ENCODE data around the gene DYNLT2.
"Not testable (repeated sequence)": the region's sequence is repeated elsewhere in the genome, so short reads cannot be mapped to it uniquely, and the experiment has no call there.

Gene DYNLT2

DNA sequence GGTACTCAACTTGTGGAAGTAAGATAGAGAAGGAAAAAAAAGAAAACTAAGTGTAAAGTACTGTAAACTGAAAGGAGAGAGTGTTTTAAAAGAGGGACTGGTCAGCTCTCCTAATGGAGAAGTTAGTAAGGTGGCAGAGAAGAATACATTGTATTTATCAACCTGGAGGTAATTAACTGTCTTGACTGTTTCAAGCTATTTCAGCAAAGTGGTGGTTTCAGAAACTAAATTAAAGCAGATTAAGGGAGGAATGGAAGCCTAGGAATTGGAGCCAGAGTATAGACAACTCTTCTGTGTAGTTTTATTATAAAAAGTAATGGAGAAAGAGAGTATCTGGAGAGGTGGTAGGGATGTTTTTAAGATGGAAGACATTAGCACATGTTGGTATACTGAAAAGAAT is 24.4 kb downstream of the DYNLT2 start:
- DNase-seq, result no peak

DNA sequence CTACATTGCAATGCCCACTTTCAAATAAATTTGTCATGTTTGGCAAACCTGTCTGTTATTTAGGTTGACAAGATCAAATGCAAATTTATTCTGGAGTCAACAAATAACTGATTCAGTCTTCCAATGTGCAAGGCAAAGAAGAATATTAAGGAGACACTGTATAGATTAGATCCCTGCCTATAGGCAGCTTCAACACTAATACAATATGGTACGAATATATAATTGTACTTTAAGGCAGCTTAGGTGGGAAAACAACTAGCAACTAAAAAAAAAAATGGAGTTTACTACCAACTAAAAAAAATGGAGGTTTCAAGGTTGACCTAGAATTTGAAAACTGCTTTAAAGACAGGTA is 25.3 kb downstream of the DYNLT2 start:
- no peak for DNase-seq

DNA sequence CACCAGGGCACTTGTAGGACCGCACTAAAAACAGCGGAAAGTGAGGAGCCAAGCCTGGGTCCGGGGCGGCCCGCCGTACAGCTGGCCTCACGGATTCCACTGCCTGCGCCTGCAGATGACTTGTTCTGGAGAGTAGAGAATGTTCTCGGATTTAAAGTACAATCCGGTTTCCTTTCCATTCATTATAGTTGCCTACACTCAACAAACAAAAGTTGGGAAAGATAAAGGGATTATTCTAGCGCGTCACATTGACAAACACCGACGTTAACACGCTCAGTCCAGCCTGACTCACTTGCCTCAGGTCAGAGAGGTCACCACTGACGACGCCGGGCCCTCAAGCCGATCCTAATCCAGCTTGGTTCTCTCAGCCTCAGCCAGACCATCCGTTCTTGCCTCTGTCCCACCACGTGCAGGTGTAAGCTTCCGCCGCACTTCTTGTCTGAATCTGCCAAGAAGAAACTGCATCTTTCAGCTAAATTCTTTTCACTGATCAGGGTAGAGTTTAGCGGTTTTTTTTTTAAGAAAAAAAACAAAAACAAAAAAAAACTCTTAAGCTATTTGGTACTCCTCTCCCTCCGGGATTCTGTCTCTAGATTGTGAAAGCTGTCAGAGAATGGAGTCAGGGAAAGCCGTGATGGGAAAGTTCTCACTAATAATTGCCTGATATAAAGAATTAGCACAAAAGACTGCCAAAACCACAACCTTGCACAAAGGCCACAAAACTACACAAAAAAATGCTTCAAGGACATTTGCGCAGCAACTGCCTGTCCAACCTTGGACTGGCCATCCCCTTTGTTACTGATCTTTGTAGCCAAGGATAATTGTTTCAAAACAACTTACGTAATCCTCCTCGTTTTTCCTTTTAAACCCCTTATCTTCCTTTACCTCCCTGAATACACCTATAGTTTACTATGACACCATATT is 26.0 kb downstream of the DYNLT2 start:
- DNase-seq, result peak; percentile 65

DNA sequence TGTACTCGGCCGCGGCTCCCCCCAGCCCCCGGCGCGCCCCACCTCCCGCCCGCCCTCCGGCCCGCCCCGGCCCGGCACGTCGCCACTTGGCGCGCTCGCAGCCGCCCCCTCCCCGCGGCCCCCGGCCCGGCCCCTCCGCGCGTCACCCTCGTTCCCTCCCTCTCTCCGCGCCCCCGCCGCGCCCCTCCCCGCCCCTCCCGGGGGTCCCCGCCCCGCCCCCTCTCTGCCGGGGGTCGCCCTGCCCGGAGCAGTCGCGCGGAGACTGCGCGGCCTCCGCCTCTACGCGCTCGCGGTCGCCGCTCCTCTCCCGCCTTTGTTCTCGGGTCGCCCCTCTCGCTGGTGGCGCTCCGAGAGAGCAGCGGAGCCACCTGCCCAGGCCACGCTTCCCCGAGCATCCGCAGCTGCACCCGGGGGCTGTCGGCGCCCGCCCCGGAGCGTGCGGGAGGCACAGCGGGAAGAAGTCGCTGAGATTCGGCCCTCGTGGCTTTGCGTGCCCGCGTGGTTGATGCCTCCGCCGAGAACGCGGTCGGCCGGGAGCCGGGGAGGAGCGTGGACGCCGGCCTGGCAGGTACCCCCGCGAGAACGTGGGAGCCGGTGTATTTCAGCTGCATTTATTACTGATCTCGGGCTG is 26.8 kb downstream of the DYNLT2 start, which contains the start of gene PHF10:
PHF10 (minus strand) TSS at position 7 of the 631 bp plus-strand sequence. CDS start 569 bp downstream, outside the sequence.
- DNase-seq, result peak; percentile 37

DNA sequence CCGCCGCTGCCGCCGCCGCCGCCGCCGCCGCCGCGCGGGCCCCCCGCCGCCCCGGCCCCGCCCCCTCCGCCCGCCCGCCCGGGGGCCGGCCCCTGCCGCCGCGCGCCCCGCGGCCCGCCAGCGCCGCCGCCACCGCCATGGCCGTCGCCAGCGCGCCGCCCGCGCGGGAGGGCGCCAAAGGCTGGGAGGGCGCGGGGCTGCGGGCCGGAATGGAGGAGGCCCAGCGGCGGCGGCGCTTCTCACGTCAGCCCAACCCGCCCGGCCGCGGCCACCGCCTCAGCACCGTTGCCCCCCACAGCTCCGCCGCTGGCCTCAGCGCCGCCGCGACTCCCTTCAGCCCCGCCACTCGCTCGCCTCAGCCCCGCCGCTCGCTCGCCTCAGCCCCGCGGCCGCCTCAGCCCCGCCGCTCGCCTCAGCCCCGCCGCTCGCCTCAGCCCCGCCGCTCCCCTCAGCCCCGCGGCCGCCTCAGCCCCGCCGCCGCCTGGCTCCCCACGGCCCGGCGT is 27.3 kb downstream of the DYNLT2 start:
- DNase-seq, result peak; percentile 49

DNA sequence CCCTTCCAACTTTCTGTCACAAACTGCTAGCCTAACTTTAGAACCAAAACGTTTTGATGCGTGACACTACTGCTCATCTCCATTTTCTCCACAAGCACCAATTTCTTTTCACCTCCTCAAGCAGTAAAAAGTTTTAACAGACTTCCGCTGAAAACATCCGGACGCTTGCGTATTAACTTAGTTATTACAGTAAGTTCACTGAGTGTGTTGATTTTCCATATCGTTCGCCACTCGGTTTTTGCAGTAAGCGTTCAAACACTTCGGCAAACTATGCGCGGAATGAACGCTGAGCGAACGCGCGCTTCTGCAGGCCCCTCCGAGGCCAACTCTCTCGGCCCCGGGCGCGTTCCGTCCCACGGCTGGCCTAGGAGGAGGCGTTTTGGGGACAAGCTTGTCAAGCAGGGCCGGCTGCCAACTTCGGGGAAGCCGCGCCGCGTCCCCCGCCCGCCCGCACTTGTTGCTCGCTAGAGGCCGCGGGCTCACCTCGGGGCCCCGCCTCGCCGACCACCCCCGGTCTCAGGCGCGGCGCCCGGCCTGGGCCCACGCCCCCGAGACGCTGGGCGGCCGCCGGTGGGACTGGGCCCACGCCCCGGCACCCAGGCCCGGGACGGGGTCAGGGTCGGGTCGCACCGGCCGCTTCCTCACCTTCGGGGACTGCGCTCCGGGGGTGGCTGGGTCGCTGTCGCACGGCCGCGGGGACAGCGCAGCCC is 28.0 kb downstream of the DYNLT2 start:
- peak; percentile 53 for DNase-seq

DNA sequence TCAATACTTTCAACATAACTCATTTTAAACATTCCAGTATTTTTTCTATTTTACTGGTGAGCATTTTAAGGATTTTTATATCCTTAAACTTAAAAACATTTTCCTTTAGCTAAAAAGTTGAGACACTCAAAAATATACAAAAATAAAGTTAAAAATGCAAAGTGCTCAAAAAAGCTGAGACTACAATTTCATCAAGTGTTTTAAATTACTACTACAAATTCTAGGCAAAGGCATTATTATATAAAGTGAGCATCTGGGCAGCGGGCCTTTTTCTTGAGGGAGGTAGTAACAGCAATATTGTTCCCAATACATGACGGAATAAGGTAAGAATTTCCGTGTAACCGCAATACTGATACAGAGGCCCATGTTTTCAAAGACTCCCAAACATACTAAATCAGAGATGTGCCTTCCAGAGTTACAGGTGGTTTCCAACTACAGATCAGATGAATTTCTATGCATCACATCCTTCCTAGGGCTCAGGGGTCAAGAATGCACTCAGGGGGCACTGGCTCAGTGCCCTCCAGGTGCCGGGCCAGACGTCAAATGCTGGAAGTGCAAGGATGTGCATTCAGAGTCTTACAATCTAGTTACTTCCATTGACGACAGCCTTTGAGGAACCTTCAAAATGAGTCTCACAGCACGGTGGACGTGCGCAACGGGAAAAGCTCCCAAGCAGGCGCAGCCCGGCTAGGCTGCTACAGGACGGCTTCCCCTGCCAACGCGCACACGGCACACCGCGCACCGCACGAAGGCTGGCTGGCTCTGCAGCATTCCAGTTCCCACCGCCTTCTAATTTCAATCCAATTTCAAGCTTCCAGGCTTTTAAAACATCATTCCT is 28.8 kb downstream of the DYNLT2 start:
- peak; percentile 68 for DNase-seq

DNA sequence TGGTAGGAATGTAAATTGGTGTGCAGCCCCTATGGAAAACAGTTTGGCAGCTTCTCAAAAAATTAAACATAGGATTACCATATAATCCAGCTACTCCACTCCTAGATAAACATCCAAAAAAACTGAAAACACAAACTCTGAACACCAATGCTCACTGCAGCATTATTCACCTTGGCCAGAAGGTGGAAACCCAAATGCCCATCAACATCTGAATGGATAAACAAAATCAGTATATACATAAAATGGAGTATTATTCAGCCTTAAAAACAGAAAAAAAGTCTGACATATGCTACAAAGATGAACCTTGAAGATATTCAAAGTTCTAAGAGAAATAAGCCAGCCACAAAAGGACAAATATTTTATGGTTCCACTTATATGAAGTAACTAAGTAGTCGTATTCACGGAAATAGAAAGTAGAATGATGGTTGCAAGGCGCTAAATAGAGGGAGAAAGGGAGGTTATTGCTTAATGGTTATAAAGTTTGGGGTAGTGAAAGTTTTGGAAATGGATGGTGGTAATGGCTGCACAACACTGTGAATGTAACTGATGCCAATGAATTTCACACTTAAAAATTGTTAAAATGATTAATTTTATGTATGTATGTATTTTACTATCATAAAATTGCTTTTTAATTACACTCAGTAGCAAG is 31.0 kb downstream of the DYNLT2 start:
- peak; percentile 36 for DNase-seq

DNA sequence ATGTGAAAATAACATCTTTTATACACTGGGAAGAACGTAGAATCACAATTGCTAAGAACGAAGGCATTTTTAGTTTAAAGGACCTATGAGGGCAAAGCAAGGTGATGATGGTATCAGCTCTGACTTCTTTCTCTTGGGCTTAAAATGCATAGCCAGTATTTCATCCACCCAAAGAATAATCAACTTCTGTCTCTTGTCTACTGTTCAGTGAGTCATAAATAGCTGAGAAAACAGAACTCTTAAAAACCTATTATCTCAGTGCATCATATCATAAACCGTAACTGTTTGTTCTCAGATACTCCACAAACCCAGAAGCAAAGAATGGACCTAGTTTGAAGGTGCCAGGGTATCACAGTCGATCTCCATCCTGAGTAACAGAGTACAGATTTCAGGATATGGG is 32.3 kb downstream of the DYNLT2 start:
- DNase-seq, result no peak

DNA sequence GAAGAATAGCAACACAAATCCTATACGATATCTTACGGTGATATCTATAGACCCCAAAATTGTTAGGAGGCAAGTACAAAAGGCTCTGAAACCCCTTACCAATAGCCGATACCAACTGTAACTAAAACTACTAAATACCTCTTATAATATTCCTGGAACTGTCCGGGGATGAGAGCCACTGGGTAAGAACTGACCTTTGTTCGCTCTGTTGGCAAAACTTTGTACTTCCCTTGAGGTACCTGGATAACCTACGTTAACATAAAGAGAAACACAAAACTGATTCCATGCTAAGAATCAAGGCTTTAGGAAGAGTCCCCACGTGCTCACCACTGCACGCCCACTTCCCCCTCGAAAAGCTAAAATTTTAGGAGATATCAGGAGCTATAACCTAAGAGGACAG is 36.8 kb downstream of the DYNLT2 start:
- DNase-seq, result no peak

DNA sequence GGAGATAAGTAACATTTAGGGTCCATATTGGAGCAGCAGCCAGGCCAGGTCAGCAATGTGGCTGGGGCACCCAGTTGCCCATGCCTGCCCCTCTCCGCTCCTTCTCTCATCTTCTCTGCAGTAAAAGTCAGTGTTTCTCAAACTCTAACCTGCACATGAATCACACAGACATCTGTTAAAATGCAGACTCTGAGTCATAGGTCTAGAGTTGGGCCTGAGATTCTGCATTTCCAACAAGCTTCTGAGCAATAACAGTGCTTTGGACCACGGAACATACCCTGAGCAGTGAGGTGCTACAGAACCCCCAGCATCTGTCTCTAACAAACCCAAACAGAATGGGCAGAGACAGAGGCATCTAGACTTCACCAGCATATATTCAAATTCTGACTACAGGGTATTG is 37.2 kb downstream of the DYNLT2 start:
- DNase-seq, result no peak

DNA sequence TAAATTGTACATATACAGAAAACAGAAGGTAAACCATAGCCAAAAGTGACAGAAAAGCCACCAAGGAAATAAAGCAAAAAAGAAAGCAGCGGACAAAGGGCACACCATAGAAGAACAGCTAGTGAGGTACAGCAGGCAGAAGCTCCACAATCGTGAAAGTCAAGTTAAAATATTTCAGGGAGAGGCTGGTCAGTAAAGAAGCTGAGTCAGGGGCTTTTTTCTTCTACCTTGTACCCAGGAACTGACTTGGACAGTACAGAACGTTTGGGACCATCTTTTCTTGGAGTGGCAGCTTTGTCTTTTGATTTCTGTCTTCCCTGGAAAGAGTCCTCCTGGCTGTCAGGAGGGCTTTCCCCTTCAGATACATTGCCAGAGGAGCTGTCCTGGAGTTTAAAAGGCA is 41.4 kb downstream of the DYNLT2 start:
- DNase-seq, result no peak

DNA sequence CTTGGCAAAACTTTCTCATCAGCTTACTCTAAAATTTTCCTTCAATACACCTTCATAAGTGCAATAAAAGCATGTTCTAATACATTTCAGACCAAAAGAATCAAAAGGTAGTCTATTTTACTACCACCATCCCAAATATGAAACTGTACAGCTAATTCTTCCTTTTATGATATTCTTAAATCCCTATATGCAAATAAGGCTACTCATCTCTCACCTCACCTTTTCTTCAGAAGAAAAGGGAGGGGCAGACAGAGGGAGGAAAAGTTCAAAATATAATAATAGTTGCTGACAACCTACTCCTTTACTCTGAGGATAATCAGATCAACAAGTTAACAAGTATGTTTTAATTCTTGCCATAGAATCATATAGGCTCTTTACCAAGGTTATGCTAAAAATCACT is 42.1 kb downstream of the DYNLT2 start:
- DNase-seq, result no peak

DNA sequence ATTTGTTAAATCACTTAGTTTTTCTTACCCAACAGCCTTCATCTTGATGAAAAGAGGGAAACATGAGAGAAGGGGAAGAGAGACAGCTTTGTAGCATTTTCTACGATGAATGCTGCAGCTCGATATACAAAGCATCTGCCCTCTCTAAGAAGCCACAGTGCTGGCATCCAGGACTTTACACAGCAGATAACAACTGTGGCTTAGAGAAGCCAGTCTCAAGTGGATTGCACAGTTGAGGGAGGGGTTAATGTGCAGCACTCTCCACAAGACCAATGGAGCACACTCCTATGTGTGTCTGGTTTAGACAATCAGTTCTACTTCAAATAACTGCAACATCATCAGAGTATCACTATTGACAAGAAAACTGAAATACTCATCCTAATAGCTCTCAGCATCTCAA is 43.6 kb downstream of the DYNLT2 start:
- no peak for DNase-seq

DNA sequence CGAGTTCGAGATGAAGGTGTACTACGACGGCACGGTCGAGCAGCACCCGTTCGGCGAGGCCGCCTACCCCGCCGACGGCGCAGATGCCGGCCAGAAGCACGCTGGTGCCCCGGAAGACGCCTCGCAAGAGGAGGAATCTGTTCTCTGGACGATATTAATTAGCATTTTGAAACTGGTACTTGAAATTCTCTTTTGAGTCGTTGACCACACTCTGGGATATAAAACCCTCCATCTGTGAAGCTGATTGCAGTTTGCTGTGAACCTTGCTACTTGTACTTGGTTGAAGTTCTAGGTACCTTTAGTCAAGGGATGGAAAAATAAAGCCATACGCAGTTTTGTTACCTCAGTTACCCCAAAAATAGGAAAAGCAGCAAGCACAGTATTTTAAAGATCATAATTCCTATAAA is 48.5 kb downstream of the DYNLT2 start:
- DNase-seq, result no peak

DNA sequence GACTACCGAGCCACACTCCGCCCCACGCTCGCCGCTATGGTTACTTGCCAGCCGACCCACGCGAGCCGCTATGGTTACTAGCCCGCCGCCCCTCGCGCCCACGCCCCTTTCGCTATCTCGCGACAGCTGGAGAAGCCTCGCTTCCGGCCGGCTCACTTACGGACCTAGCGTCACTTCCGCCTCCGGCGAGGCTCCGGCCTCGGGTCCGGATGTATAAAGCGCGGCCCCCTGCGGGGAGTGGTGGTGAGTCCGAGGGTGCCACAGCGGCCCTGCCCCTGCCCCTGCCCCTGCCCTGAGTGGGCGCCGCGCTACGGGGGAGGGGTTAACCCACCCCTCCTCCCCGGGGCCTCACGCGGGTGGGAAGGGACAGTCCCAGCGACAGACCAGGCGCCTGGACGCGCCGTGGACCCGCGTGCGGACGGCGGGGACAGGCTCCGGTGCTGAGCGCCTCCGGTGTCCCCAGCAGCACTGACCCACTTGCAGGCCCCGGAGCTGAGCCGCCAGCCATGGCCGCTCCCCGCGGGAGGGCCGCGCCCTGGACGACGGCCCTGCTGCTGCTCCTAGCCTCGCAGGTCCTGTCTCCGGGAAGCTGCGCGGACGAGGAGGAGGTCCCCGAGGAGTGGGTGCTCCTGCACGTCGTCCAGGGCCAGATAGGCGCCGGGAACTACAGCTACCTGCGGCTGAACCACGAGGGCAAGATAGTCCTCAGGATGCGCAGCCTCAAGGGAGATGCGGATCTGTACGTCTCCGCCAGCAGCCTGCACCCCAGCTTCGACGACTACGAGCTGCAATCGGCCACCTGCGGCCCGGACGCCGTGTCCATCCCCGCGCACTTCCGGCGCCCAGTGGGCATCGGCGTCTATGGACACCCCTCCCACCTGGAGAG is 49.2 kb downstream of the DYNLT2 start, which contains the start of the genes C6orf120 and WDR27:
C6orf120 (plus strand) TSS at position 173 of the 886 bp plus-strand sequence; CDS start at position 507, 334 bp downstream.
WDR27 (minus strand) TSS at position 76 of the 886 bp plus-strand sequence. CDS start 13,024 bp downstream, outside the sequence.
- DNase-seq, result peak; percentile 100

DNA sequence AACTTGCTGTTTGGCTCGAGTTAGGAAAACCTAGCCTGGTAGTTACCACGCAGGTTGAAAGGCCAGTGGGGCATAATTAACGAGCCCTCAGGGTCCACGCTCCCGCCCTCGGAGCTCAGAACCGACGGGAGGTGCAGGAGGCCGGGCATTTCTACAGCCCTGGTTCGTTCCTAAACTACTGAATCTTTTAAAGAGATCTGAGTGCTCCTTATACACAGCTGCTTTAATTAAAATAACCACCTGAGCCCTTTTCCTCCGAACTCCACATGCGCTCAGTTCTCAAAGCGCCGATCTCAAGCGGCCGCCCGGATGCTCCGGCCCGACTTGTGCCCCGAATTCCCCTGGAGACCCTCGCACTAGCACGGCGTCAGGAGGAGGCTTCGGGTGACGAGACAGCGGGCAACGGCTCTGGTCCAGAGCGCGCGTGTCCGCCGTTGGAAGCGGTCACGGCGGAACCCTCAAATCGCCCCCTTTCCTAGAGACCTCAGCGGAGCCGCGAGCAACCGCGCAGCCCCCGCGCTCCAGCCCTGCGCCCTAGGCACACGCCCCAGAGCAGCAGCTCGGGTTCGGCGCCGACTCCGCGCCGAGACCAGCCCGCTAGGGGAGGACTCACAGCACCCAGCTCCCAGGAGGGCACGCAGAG is 49.9 kb downstream of the DYNLT2 start:
- peak; percentile 28 for DNase-seq

DNA sequence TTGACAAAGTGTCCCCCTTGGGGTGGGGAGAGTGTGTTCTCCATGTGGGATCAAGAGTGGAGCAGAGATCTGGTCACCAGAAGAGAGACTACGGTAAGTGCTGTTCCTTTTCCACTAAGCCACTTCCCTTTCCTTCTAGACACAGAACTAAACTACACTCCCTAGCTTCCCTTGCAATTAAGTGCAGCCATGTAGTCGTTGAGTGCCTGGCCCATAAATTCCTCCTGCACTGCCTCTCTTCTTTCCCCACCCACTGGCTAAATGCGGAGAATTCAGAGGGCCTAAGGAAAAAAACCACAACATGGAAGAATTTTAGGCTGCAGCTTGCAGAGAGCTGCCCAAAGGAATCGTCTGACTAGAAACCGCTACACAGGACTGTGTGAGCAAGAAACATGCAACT is 51.1 kb downstream of the DYNLT2 start:
- peak; percentile 23 for DNase-seq

DNA sequence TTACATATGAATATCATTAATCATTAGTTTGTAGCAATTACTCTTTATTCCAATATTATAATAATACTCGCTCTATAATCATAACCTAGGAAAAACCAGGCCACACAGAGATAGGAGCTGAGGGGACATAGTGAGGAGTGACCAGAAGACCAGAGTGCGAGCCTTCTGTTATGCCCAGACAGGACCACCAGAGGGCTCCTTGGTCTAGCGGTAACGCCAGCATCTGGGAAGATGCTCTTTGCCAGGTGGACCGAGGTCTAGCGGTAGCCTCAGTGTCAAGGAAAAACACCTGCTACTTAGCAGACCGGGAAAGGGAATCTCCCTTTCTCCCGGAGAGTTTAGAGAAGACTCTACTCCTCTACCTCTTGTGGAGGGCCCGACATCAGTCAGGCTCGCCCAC is 54.3 kb downstream of the DYNLT2 start:
- not testable (repeated sequence) for DNase-seq

DNA sequence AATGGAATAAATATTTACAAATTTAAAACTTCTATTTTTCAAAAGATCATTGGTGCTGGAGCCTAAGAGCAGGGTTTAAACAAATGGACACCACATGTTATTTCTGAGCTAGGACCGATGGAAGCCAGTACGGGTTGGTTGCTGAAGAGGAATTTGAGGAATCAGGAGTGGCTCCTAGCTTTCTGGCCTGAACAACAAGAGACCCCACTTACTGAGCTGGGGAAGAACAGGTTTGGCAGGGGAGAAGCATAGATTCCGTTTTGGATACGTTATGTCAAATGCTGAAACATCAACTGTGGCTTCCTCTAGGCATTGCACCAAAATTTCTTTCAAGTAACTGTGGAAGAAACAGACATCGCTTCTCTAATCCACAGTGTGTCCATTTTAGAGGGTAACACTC is 56.2 kb downstream of the DYNLT2 start:
- DNase-seq, result no peak

Data from suppressor macrophage treated with lipopolysaccharide for 4 hours (primary cell).